ENCODE results near the gene ZCRB1.
"Not testable (repeated sequence)": the region's sequence is repeated elsewhere in the genome, so short reads cannot be mapped to it uniquely, and the experiment has no call there.

Gene ZCRB1, protein sequence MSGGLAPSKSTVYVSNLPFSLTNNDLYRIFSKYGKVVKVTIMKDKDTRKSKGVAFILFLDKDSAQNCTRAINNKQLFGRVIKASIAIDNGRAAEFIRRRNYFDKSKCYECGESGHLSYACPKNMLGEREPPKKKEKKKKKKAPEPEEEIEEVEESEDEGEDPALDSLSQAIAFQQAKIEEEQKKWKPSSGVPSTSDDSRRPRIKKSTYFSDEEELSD

DNA sequence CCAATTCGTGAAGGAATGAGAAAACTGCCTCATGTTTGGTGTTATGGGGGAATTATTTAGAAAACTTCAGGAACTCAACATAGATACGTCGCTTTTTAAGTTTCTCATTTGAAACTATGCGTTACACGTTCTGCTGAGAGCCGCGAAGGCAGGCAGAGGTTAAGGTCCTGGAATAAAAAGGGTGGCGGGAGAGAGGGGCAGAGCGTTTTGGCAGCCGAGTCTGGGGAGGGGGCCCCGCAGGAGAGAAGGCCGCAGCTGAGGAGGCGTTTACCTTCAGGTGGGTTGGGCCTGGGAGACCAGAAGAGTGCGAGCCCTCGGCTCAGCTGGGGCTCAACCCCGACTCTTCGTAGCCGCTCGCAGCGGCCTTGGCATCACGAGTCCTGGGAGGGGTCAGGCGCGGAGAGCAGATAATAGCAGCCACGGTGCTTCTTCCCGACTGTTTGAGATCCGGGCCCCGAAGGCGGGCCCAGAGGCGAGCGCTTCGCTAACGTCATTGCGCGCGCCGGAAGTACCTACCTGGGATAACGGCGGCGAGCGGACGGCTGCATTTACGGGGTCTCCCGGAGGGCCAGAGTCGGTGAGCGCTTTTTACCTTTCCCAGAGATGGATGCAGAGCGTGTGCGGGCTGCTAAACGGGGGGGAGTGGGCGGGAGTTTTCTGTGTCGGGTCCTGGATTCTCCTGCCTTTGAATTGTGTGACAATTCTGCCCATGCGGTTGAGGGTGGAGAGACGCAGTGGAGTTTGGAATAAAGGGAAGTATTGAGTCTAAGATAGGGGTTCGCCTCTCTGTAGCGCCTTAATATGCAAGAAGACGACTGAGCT is at the start of gene ZCRB1, which contains the start of gene PPHLN1:
Gene ZCRB1 (minus strand): TSS at position 442 of the 822 bp plus-strand sequence. CDS start 1,992 bp downstream, outside the sequence.
Gene PPHLN1 (plus strand): TSS at position 515 of the 822 bp plus-strand sequence. CDS start 9,736 bp downstream, outside the sequence.
- DNase-seq (ENCODE audit: low spot score) = peak; percentile 93

GRCh38 chr12:42373669-42374068 is 47.8 kb upstream of the ZCRB1 start:
- no peak for DNase-seq (ENCODE audit: low spot score)

DNA sequence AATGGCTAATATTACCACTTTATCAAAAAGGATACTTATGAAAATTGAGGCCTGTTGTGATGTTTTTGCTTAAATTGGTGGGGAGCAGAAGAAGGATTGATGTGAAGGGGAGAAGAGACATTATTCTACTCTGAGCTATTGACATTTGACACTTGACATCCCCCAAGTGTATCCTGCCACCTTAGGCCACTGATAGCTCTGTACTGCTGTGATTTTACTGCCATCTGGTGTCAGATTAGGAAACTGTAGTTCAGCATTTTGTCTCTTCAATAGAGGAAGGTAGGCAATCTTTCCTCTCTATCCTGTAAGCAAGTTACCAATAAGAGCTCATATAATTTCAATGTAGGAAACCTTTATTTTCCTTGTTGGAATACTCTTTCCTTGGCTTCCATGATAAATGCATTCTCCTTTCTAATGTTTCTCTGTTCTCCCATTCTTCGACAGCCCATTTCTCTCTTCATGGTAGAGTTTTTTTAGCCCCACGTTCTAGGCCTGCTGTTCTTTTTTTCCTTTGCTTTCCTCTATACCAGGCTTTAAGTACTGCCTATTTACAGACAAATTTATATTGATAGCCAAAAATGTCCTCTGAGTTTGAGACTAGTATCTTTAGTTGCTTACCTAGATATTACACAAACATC is 46.4 kb upstream of the ZCRB1 start:
- DNase-seq (ENCODE audit: low spot score) = peak; percentile 58

DNA sequence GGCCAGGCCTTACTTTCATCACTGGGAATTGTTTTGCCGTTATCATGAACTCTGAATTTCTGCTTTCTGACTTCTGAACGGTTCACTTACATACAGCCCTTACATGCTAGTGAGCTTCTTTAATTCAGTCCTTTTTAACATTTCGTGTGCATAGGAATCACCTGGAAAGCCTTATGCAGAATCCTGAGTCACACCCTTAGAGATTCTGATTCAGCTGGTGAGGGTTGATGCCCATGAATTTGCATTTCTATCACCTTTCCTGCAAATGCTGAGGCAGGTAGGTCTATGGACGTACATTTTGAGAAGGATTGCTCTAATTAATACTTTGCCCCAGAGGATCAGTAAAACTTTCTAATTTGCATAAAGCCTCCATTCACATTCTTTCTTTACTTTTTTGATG is 44.1 kb upstream of the ZCRB1 start:
- no peak for DNase-seq (ENCODE audit: low spot score)

GRCh38 chr12:42365486-42365885 is 39.6 kb upstream of the ZCRB1 start:
- peak; percentile 33 for DNase-seq (ENCODE audit: low spot score)

DNA sequence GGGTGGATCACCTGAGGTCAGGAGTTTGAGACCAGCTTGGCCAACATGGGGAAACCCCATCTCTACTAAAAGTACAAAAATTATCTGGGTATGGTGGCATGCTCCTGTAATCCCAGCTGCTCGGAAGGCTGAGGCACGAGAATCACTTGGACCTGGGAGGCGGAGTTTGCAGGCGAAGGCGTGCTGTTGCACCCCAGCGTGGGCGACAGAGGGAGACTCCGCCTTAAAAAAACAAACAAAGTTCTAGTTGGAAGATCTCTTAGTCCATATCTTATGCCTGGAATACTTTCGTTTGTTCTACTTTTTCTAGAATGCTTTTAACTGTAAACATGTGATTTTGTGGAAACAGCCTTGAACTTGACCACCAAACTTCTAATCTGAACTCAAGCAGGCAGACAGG is 38.8 kb upstream of the ZCRB1 start:
- DNase-seq (ENCODE audit: low spot score) = no peak

DNA sequence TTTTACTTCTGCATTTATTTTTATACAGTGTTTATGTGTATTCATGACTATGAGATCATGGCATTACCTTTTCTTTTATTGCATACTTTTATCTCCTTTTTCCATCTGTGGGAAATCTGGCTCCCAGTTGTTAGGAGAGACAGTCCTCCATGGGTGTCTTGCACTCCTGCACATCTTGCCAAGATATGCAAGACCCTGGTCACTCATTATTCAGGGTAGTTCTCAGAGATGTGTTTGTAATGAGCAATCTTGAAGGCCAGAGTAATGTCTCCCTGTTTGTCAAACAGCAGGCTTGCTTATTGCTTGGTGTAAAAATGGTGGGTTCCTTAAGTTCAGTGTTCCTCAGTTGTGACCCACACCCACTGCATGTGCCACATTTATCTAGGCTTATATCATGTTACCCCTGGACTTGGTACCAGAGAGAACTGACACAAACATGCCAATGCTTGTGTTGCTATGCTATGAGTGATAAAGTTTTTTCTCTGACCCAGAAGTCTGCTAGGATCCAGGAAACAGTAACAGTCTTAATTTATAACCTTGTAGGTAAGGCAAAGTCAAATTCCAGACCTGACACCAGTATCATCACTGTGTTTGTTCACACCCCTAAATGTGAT is 36.9 kb upstream of the ZCRB1 start:
- DNase-seq (ENCODE audit: low spot score) = no peak

- no peak for DNase-seq (ENCODE audit: low spot score)
Observed at GRCh38 chr12:42361909-42362646, 36.2 kb upstream of the ZCRB1 start.

DNA sequence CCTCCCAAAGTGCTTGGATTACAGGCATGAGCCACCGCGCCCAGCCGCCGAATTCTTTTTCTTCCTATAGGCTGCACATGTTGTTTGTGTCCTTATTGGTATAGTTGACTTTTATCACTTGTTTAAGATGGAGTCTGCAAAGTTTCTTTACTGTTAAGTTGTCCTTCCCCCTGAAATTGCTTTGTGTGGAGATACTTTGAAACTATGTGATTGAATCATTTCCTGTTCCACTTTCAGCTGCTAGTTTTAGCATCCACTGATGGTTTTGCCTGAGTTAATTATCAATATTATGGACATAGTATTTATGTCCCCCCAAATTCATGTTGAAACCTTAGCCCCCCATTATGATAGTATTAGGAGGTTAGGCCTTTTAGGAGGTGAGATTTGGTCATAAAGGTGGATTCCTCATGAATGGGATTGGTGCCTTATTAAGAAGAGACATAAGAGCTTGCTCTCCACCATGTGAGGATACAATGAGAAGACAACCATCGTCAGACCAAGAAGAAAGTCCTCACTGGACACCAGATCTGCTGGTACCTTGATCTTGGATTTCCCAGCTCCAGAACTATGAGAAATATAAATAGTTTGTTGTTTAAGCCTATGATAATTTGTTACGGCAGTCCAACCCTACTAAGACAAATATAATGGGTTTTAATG is 35.0 kb upstream of the ZCRB1 start:
- DNase-seq (ENCODE audit: low spot score) = no peak

- DNase-seq (ENCODE audit: low spot score) = no peak
Observed at GRCh38 chr12:42356344-42356743, 30.4 kb upstream of the ZCRB1 start.

DNA sequence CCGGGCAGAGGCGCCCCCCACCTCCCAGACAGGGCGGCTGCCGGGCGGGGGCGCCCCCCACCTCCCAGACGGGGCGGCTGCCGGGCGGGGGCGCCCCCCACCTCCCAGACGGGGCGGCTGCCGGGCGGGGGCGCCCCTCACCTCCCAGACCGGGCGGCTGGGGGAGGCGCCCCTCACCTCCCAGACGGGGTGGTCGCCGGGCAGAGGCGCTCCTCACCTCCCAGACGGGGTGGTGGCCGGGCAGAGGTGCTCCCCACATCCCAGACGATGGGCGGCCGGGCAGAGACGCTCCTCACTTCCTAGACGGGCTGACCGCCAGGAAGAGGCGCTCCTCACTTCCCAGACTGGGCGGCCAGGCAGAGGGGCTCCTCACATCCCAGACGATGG is 24.1 kb upstream of the ZCRB1 start:
- not testable (repeated sequence) for DNase-seq (ENCODE audit: low spot score)

- not testable (repeated sequence) for DNase-seq (ENCODE audit: low spot score)
Observed at GRCh38 chr12:42349119-42350020, 23.5 kb upstream of the ZCRB1 start.

GRCh38 chr12:42346403-42347002 is 20.6 kb upstream of the ZCRB1 start:
- no peak for DNase-seq (ENCODE audit: low spot score)

GRCh38 chr12:42343721-42344120 is 17.8 kb upstream of the ZCRB1 start:
- no peak for DNase-seq (ENCODE audit: low spot score)

DNA sequence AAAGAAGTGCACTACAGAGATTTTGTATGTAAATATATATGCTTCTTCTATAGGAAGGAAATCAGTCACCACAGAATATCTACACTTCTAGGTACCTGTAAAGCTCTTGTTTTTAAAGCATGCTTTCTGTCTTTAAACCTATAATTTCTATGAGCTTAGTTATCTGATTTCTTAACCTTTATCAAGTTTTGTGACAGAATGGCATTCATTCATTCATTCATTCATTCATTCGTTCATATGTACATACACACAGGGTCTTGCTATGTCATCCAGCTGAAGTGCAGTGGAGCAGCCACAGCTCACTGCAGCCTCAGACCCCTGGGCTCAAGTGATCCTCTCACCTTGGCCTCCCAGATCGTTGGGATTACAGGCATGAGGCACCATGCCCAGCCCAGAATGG is 16.1 kb upstream of the ZCRB1 start:
- DNase-seq (ENCODE audit: low spot score) = no peak

DNA sequence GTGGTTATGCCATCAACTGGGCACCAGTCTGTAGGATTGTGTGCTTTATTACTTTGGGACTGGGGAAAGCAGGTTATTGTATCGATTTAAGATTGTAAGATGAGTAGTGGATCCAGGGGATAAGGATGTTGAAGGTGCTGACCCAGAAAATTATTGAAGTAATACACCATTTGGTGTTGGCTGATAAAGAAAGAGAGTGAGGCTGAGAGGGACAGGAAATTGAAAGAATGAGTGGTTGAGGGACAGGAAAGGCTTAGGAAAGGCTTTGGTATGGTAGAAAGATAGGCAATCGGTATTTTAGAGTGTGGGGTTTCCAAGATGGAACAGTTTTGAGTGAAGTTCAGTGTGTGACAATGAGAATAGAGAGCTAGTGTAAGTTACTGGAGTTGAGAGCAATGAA is 12.4 kb upstream of the ZCRB1 start:
- no peak for DNase-seq (ENCODE audit: low spot score)

DNA sequence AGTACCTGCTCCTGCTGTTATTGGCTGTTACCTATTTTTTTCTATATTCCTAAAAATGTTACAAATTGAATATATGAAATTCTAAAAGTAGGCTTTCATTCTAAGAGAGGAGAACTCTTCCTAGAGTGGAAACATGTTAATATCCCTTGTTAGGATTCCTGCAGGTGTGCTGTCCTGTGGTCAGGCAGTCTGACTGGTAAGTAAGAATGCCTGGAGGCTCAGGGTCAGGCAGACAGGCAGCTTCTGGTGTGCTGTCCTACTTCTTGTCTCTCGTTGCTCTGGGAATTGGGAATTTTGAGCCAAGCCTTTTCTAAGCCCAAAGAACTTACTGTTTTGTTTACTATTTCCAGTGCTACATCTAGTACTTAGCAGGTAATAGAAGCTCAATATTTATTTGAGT is 10.4 kb upstream of the ZCRB1 start:
- no peak for DNase-seq (ENCODE audit: low spot score)

- peak; percentile 51 for DNase-seq (ENCODE audit: low spot score)
Observed at GRCh38 chr12:42332301-42333285, 6.7 kb upstream of the ZCRB1 start.

DNA sequence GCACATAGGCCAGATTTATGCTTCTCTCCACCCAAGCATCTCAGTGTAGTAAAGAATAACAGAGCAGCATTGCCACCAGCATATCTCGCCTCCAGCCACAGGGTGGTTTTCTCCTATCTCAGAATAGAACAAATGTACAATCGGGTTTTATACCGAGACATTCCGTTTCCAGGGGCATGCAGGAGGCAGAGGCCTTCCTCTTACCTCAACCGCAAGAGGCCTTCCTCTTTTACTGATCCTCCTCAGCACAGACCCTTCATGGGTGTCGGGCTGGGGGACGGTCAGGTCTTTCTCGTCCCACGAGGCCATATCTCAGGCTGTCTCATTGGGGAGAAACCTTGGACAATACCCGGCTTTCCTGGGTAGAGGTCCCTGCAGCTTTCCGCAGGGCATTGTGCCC is 4.2 kb upstream of the ZCRB1 start:
- not testable (repeated sequence) for DNase-seq (ENCODE audit: low spot score)

All from D341Med (cell line).